CD14-positive monocyte (primary cell): ENCODE measurements around the gene CARD11. TPM values are rescaled to one million over a fixed set of nuclear protein-coding genes. Genes with fewer than 3 reads are reported as not detected.

Source experiments
- DNase-seq, 3 donors: peaks; one replicate each; pipeline ENCODE4 v3.0.0-alpha.2; 2011 to 2022
- H2AFZ ChIP-seq: 2 replicates; pipeline ENCODE4 v1.6.0; 2012; ENCODE audit warnings: mild to moderate bottlenecking, low read depth, low read length, inconsistent platforms; ENCODE audit not compliant: insufficient read depth, poor library complexity, severe bottlenecking
- H3K27ac ChIP-seq, 2 donors: 1 replicate in 1 of 2; 2 replicates in 1 of 2; pipeline ENCODE4 v1.5.1; 2012 to 2013; ENCODE audit warnings: low read length in 2 of 2, control low read depth in 1 of 2, inconsistent platforms in 1 of 2, low read depth in 1 of 2, mild to moderate bottlenecking in 1 of 2
- H3K27me3 ChIP-seq, 2 donors: one replicate each; pipeline versions ENCODE4 v1.6.0 to v1.6.1; 2011 to 2013; ENCODE audit warnings: low read length in 2 of 2; ENCODE audit not compliant: control insufficient read depth in 2 of 2, insufficient read depth in 2 of 2
- H3K36me3 ChIP-seq, 2 donors: replicated peaks in 1 of 2; 1 replicate in 1 of 2; 2 replicates in 1 of 2; pipeline versions ENCODE4 v1.5.1 to v1.6.1; 2012 to 2013; ENCODE audit warnings: low read length in 2 of 2, control low read depth in 1 of 2, inconsistent platforms in 1 of 2, mild to moderate bottlenecking in 1 of 2; ENCODE audit not compliant: insufficient read depth in 2 of 2, control insufficient read depth in 1 of 2
- H3K4me1 ChIP-seq, 2 donors: 1 replicate in 1 of 2; 2 replicates in 1 of 2; pipeline versions ENCODE4 v1.5.1 to v1.6.1; 2012 to 2013; ENCODE audit warnings: low read length in 2 of 2, control low read depth in 1 of 2, inconsistent platforms in 1 of 2, mild to moderate bottlenecking in 1 of 2, moderate library complexity in 1 of 2; ENCODE audit not compliant: insufficient read depth in 2 of 2, control insufficient read depth in 1 of 2
- H3K4me2 ChIP-seq: replicated peaks from 2 replicates; pipeline ENCODE3; 2012; ENCODE audit warnings: low read length, moderate library complexity, mild to moderate bottlenecking; ENCODE audit not compliant: poor library complexity, severe bottlenecking; ENCODE audit errors: extremely low read depth
- H3K4me3 ChIP-seq, 3 experiments: fragments of 200-600 bp in 1 of 3; sonication (generic) in 1 of 3; replicated peaks in 1 of 3; 1 replicate in 2 of 3; 2 replicates in 1 of 3; pipeline ENCODE4 v1.5.1; 2011 to 2013; ENCODE audit warnings: low read length in 3 of 3, mild to moderate bottlenecking in 3 of 3, control low read depth in 2 of 3, low read depth in 2 of 3, inconsistent platforms in 1 of 3, moderate library complexity in 1 of 3
- H3K79me2 ChIP-seq: 2 replicates; pipeline ENCODE4 v1.6.0; 2012; ENCODE audit warnings: mild to moderate bottlenecking, control low read depth, inconsistent platforms, low read length, moderate library complexity; ENCODE audit not compliant: insufficient read depth
- H3K9ac ChIP-seq: 2 replicates; pipeline ENCODE4 v1.6.0; 2017; ENCODE audit warnings: low read length, mild to moderate bottlenecking; ENCODE audit not compliant: insufficient read depth, poor library complexity, severe bottlenecking
- H3K9me3 ChIP-seq, 2 donors: replicated peaks in 1 of 2; 1 replicate in 1 of 2; 2 replicates in 1 of 2; pipeline versions ENCODE4 v1.5.1 to v1.6.1; 2012 to 2013; ENCODE audit warnings: low read length in 2 of 2, control low read depth in 1 of 2; ENCODE audit not compliant: control insufficient read depth in 1 of 2, insufficient read depth in 1 of 2
- H4K20me1 ChIP-seq: 2 replicates; pipeline ENCODE4 v1.6.0; 2012; ENCODE audit warnings: mild to moderate bottlenecking, low read length, control low read depth, moderate library complexity; ENCODE audit not compliant: insufficient read depth
- H3K27ac Mint-ChIP-seq, 7 donors: one replicate each; pipeline ENCODE4 v1.8.0; 2020; ENCODE audit warnings: mild to moderate bottlenecking in 7 of 7, mixed read lengths in 7 of 7, moderate library complexity in 6 of 7, inconsistent platforms in 2 of 7
- H3K27me3 Mint-ChIP-seq, 3 donors: one replicate each; pipeline ENCODE4 v1.8.0; 2021 to 2022; ENCODE audit warnings: low read depth in 3 of 3, mild to moderate bottlenecking in 3 of 3, mixed read lengths in 3 of 3, moderate library complexity in 3 of 3, inconsistent platforms in 1 of 3
- H3K36me3 Mint-ChIP-seq, 2 donors: one replicate each; pipeline ENCODE4 v1.8.0; 2020; ENCODE audit warnings: mixed read lengths in 2 of 2, inconsistent platforms in 1 of 2, mild to moderate bottlenecking in 1 of 2
- H3K4me1 Mint-ChIP-seq: one replicate; pipeline ENCODE4 v1.8.0; 2020; ENCODE audit warnings: mild to moderate bottlenecking, mixed read lengths
- H3K4me3 Mint-ChIP-seq, 2 donors: one replicate each; pipeline ENCODE4 v1.8.0; 2020; ENCODE audit warnings: mild to moderate bottlenecking in 2 of 2, mixed read lengths in 2 of 2, moderate library complexity in 1 of 2
- H3K9me3 Mint-ChIP-seq, 7 donors: one replicate each; pipeline ENCODE4 v1.8.0; 2020 to 2022; ENCODE audit warnings: mixed read lengths in 7 of 7, mild to moderate bottlenecking in 6 of 7, moderate library complexity in 6 of 7, inconsistent platforms in 2 of 7
- CTCF ChIP-seq: fragments of 200-600 bp; IDR thresholded peaks from one replicate; pipeline ENCODE4 v1.8.0; 2022; ENCODE audit warnings: antibody characterized with exemption, mild to moderate bottlenecking
- WGBS: methylation state at CpG from one replicate; pipeline ENCODE4 v1.1.5; 2013; ENCODE audit warnings: missing lambda C conversion rate; ENCODE audit not compliant: insufficient coverage; 5-methylcytosine and 5-hydroxymethylcytosine counted together
- intact Hi-C, 2 donors: fragments of 100-400 bp; cut with micrococcal nuclease; formaldehyde crosslinking; loops; one replicate each; pipeline versions ENCODE4 v1.15.0 to v1.15.1; 2023
- polyA plus RNA-seq, 3 donors: library from polyadenylated mRNA; depleted of rRNA in 1 of 3; unstranded in 2 of 3; stranded (reverse) in 1 of 3; fragments of 300-500 nt in 2 of 3; fragments of >200 nt in 1 of 3; fragmentation: Illumina TruSeq in 2 of 3; gene quantifications; 1 replicate in 2 of 3; 2 replicates in 1 of 3; pipeline ENCODE4 v1.2.3, GENCODE V29; 2012 to 2021

The CARD11 gene
- polyA plus RNA-seq, 3 donors = 0.04 to 0.17 TPM; not detected in 1

DNA sequence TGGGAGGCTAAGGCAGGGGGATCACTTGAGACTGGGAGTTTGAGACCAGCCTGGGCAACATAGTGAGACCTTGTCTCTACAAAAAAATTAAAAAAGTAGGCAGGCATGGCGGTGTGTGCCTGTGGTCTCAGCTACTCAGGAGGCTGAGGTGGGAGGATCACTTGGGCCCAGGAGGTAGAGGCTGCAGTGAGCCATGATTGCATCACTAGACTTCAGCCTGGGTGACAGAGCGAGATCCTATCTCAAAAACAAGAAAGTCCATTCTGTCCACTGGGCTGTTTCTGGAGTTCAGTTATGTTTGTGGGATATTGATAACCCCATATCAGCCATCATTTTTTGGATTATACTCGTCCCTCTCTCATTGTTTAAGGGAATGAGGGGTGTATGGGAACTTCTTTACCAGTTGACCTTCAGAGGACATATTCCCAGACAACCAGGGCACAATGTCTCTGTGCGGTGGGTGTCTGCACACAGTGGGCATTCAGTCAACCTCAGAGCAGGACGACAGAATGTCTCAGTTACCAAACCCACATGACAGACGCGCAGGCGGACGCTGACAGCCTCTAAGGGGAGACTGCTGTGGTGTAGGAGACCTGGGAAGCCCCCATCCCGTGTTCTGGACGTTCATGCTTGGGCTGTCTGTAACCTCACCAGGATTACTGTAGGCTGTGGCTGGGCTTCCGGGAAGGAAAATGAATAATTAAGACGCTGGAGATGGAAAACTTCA is 69.4 kb downstream of the CARD11 start:
- peaks cover 0 to 5% of the 10 kb centered on the region in 2 donors for H3K9me3 ChIP-seq
- no peak for TF ChIP-seq CTCF

GRCh38 chr7:2972835-2973161 is 70.9 kb downstream of the CARD11 start:
- intact Hi-C loops = no loop called here
- no peak for DNase-seq
- H4K20me1 ChIP-seq = no peaks in the 10 kb centered on the region
- no peaks in the 10 kb centered on the region for H3K27me3 ChIP-seq
- Mint-ChIP-seq H3K4me1 (no peaks in the 10 kb centered on the region), H3K9me3 (peaks cover 0 to 5% (median 0%) of the 10 kb centered on the region in 7 donors), H3K27ac (no peak overlapping the region), H3K36me3 (no peaks in the 10 kb centered on the region), H3K4me3 (no peak overlapping the region), H3K27me3 (peaks cover 9 to 13% (median 9%) of the 10 kb centered on the region in 3 donors)
- no peaks in the 10 kb centered on the region for H3K79me2 ChIP-seq
- no peak overlapping the region for H2AFZ ChIP-seq
- WGBS = 100% methylated on average over 6 of the region's 10 CpGs
- H3K9me3 ChIP-seq = no peaks in the 10 kb centered on the region
- no peaks in the 10 kb centered on the region for H3K36me3 ChIP-seq
- no peak overlapping the region for H3K4me3 ChIP-seq
- H3K27ac ChIP-seq = no peak overlapping the region
- H3K9ac ChIP-seq = no peak overlapping the region
- TF ChIP-seq CTCF = no peak
- H3K4me1 ChIP-seq = no peaks in the 10 kb centered on the region
- H3K4me2 ChIP-seq = no peak overlapping the region

More for the DNA sequence above, 69.4 kb downstream of the CARD11 start:
- Histone ChIP-seq H4K20me1 (no peaks in the 10 kb centered on the region), H2AFZ (no peak overlapping the region), H3K36me3 (no peaks in the 10 kb centered on the region), H3K4me3 (no peak overlapping the region), H3K27me3 (peaks cover 10 to 12% of the 10 kb centered on the region in 2 donors), H3K27ac (no peak overlapping the region), H3K9ac (no peak overlapping the region), H3K4me2 (no peak overlapping the region), H3K79me2 (no peaks in the 10 kb centered on the region), H3K4me1 (peaks cover 9% of the 10 kb centered on the region in 2 donors)
- DNase-seq = no peak
- peaks cover 12% of the 10 kb centered on the region for H3K4me1 Mint-ChIP-seq
- intact Hi-C loops = no loop called here
- no peak overlapping the region for H3K4me3 Mint-ChIP-seq
- peaks cover 0 to 3% of the 10 kb centered on the region in 2 donors for H3K36me3 Mint-ChIP-seq
- 97% methylated on average over 9 of the region's 13 CpGs for WGBS
- no peak overlapping the region for H3K27ac Mint-ChIP-seq
- H3K9me3 Mint-ChIP-seq = peaks cover 0 to 4% (median 0%) of the 10 kb centered on the region in 7 donors
- peaks cover 24 to 27% (median 24%) of the 10 kb centered on the region in 3 donors for H3K27me3 Mint-ChIP-seq
